ENCODE data around the gene XPO5. TPM values are rescaled to one million over a fixed set of nuclear protein-coding genes. Genes with fewer than 3 reads are reported as not detected.
"Not testable (repeated sequence)": the region's sequence is repeated elsewhere in the genome, so short reads cannot be mapped to it uniquely, and the experiment has no call there.

XPO5 gene
- total RNA-seq, 1 donor, result 43.2 TPM

DNA sequence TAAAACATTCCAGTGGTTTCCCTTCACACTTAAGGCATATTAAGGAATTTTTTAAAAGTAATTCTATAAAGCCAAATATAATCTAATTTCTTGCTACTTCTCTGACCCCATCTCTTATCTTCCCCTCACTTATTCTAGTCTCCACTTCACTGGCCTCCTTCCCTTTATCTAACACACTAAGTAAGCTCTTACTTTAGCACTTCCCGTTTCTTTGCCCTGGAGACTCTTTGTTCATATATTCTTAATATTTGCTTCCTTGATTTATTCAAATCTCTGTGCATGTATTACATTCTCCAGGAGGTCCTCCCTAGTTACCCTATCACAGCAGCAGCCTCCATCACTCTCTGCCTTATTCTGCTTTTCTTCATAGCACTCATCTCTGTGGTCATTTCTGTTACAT is 33.0 kb upstream of the XPO5 start:
- TF ChIP-seq, protein P1, sequence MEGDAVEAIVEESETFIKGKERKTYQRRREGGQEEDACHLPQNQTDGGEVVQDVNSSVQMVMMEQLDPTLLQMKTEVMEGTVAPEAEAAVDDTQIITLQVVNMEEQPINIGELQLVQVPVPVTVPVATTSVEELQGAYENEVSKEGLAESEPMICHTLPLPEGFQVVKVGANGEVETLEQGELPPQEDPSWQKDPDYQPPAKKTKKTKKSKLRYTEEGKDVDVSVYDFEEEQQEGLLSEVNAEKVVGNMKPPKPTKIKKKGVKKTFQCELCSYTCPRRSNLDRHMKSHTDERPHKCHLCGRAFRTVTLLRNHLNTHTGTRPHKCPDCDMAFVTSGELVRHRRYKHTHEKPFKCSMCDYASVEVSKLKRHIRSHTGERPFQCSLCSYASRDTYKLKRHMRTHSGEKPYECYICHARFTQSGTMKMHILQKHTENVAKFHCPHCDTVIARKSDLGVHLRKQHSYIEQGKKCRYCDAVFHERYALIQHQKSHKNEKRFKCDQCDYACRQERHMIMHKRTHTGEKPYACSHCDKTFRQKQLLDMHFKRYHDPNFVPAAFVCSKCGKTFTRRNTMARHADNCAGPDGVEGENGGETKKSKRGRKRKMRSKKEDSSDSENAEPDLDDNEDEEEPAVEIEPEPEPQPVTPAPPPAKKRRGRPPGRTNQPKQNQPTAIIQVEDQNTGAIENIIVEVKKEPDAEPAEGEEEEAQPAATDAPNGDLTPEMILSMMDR (IDR thresholded peaks at IDR 0.05; ENCODE audit: insufficient read depth, low read depth, low read length), result no peak
- H3K4me3 ChIP-seq (ENCODE audit: low read depth, low read length), result no peak overlapping the region
- no peak for DNase-seq (ENCODE audit: low read depth)

DNA sequence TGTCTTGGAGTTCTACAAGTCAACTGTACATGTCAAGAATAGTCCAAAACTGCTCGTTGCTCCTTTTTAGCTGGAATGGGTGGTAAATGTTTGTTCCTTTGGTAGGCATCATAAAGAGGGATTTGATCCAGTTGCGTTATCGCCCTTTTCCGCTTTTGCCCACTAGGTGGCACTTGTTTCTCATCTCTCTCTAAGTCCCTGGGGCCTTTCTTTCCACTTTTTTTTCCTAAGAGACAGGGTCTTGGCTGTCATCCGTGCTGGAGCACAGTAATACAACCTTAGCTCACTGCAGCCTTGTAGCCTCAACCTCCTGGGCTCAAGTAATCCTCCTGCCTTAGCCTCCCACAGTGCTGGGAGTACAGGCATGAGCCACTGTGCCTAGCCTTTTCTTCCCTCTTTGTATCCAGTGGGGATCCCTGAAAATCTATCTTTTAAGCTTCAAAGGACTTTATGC is 32.5 kb upstream of the XPO5 start:
- peak; percentile 85 for DNase-seq (ENCODE audit: low read depth)
- no peak overlapping the region for H3K4me3 ChIP-seq (ENCODE audit: low read depth, low read length)
- TF ChIP-seq, protein P1 (IDR thresholded peaks at IDR 0.05; ENCODE audit: insufficient read depth, low read depth, low read length), result peak; percentile 85

DNA sequence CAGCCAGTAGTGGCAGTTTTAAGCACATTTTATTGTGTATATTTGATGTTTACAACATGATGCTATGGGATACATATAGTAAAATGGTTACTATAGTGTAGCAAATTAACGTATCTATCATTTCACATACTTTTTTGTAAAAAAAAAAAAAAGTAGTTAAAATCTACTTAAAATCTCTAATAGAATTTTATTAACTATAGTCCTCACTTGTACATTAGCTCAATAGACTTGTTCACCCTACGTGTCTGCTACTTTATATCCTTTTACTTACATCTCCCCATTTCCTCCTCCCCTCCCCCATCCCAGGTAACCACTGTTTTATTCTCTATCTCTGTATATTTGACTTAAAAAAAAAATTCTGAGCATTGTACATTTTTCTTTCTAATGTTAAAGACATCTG is 30.2 kb upstream of the XPO5 start:
- TF ChIP-seq, protein P1 (IDR thresholded peaks at IDR 0.05; ENCODE audit: insufficient read depth, low read depth, low read length), result no peak
- no peak for DNase-seq (ENCODE audit: low read depth)
- no peak overlapping the region for H3K4me3 ChIP-seq (ENCODE audit: low read depth, low read length)

DNA sequence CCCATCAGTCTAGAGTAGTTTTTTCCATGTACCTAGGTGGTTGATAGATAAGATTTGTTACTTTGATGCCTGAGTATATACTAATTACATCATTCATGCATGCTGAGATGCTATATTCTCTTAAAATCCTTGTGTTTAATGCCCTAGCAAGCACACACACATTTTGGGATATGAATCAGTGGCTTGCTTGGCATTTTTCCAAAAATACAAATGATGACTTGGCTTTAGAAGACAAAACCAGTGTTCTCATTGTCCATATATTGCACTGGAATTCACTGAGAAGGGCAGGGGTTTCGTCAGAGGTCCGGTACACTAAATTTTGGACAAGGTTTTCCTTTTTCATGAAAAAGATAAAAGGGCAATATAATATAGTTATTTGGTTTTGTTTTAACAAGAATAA is 28.3 kb upstream of the XPO5 start:
- peak; percentile 20 for DNase-seq (ENCODE audit: low read depth)
- no peak overlapping the region for H3K4me3 ChIP-seq (ENCODE audit: low read depth, low read length)
- TF ChIP-seq, protein P1 (IDR thresholded peaks at IDR 0.05; ENCODE audit: insufficient read depth, low read depth, low read length), result no peak

DNA sequence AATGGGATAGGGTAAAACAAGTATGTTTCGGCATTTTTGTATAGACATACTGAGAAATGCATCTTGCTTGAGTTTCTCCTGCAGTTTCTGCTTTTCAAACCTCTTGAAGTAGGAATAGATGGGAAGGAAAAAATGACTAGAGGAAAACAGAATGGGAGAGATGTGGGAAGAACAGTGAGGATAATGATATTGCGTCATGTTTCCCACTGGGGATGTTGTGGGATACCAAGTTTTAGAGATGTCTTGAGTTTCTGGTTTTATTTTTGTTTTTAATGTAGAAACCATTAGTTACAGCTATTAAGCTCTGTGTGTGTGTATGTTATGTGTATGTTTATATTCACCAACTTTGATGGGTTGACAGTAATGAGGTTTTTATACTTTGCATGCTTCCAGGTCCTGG is 24.8 kb upstream of the XPO5 start:
- TF ChIP-seq, protein P1 (IDR thresholded peaks at IDR 0.05; ENCODE audit: insufficient read depth, low read depth, low read length), result no peak

DNA sequence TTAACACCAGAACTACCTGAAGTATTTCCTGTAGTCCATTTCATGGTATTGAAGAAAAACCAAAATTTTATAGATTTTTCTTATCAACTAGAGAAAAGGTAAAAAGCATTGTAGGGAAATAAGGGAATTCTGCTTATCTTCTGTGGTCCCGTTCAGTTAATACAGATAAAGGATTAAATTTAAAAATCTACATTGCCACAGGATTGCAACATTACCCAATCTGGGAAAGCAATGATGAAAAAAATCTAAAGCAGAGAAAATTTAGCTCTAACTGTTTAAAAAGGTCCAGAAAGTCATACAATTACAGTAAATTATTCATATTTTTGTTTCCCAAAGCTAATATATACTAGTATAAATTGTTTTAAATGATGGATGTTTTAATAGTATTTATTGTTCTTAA is 18.1 kb upstream of the XPO5 start:
- no peak overlapping the region for H3K4me3 ChIP-seq (ENCODE audit: low read depth, low read length)
- DNase-seq (ENCODE audit: low read depth), result peak; percentile 41
- TF ChIP-seq, protein P1 (IDR thresholded peaks at IDR 0.05; ENCODE audit: insufficient read depth, low read depth, low read length), result no peak

More for the DNA sequence above, 24.8 kb upstream of the XPO5 start:
- DNase-seq (ENCODE audit: low read depth), result no peak
- H3K4me3 ChIP-seq (ENCODE audit: low read depth, low read length), result no peak overlapping the region

DNA sequence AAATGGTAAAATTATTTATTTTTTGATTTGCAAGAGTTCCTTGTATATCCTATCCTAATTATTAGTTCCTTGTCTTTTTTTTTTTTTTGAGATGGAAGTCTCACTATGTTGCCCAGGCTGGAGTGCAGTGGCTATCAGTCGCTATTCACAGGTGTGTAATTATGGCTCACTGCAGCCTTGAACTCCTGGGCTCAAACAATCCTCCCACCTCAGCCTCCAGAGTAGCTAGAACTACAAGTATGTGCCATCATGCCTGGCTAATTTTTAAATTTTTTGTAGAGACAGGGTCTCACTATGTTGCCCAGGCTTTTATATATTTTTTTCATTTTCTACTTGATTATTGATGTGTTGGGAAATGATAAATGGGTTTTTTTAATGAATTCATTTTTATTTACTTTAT is 13.7 kb upstream of the XPO5 start:
- DNase-seq (ENCODE audit: low read depth); H3K4me3 ChIP-seq (ENCODE audit: low read depth, low read length): not testable (repeated sequence)
